GM23338 (cell line): ENCODE data around the gene CCDC183. TPM values are rescaled to one million over a fixed set of nuclear protein-coding genes. Genes with fewer than 3 reads are reported as not detected.
A peak's percentile ranks its signal among the peaks of the same experiment; 100 is the strongest.

Experiments used
- ATAC-seq: fragments of 200-7000 bp; cut with Tn5 transposase; 3 replicates; pipeline ENCODE4 v1.9.1; 2020
- DNase-seq: peaks from one replicate; pipeline ENCODE4 v3.0.0-alpha.2; 2015; ENCODE audit warnings: low spot score
- H2AFZ ChIP-seq: fragments of 200-600 bp; sonication (generic); 2 replicates; pipeline ENCODE4 v1.8.0; 2016; ENCODE audit warnings: antibody characterized with exemption, mild to moderate bottlenecking, moderate library complexity
- H3F3A ChIP-seq: fragments of 200-600 bp; sonication (generic); replicated peaks from 2 replicates; pipeline ENCODE4 v1.8.0; 2017; ENCODE audit warnings: antibody characterized with exemption, mixed run types, low read depth
- H3K27ac ChIP-seq: fragments of 200-600 bp; sonication (generic); 2 replicates; pipeline ENCODE4 v1.6.1; 2016; ENCODE audit warnings: low read depth
- H3K27me3 ChIP-seq: fragments of 200-600 bp; sonication (generic); 2 replicates; pipeline ENCODE4 v1.8.0; 2016; ENCODE audit warnings: mild to moderate bottlenecking, mixed run types, moderate library complexity; ENCODE audit not compliant: insufficient read depth
- H3K36me3 ChIP-seq: fragments of 200-600 bp; sonication (generic); 2 replicates; pipeline ENCODE4 v1.8.0; 2016; ENCODE audit warnings: mild to moderate bottlenecking; ENCODE audit not compliant: insufficient read depth
- H3K4me1 ChIP-seq: fragments of 200-600 bp; sonication (generic); 2 replicates; pipeline ENCODE4 v1.8.0; 2016; ENCODE audit warnings: mild to moderate bottlenecking, moderate library complexity; ENCODE audit not compliant: insufficient read depth
- H3K4me2 ChIP-seq: fragments of 200-600 bp; sonication (generic); 2 replicates; pipeline ENCODE4 v1.7.1; 2017; ENCODE audit warnings: mixed run types
- H3K4me3 ChIP-seq: fragments of 200-600 bp; sonication (generic); 2 replicates; pipeline ENCODE4 v1.6.1; 2016; ENCODE audit warnings: mixed run types
- H3K79me2 ChIP-seq: fragments of 200-600 bp; sonication (generic); replicated peaks from 2 replicates; pipeline ENCODE4 v1.8.0; 2017; ENCODE audit warnings: mild to moderate bottlenecking; ENCODE audit not compliant: insufficient read depth
- H3K9me2 ChIP-seq: fragments of 200-600 bp; sonication (generic); 2 replicates; pipeline ENCODE4 v1.8.0; 2017; ENCODE audit not compliant: insufficient read depth
- H4K20me1 ChIP-seq: fragments of 200-600 bp; sonication (generic); replicated peaks from 2 replicates; pipeline ENCODE4 v1.8.0; 2017; ENCODE audit warnings: mild to moderate bottlenecking; ENCODE audit not compliant: insufficient read depth
- H3K27ac Mint-ChIP-seq: 2 replicates; pipeline ENCODE4 v1.8.0; 2020; ENCODE audit warnings: inconsistent platforms, mild to moderate bottlenecking, moderate library complexity, mixed read lengths
- H3K27me3 Mint-ChIP-seq: 3 replicates; pipeline ENCODE4 v1.8.0; 2022; ENCODE audit warnings: low read depth, mild to moderate bottlenecking, moderate library complexity, mixed read lengths, inconsistent platforms; ENCODE audit not compliant: insufficient read depth, poor library complexity
- H3K36me3 Mint-ChIP-seq: 3 replicates; pipeline ENCODE4 v1.8.0; 2021; ENCODE audit warnings: low read depth, mild to moderate bottlenecking, inconsistent platforms, moderate library complexity, mixed read lengths
- H3K4me1 Mint-ChIP-seq: 3 replicates; pipeline ENCODE4 v1.8.0; 2020; ENCODE audit warnings: mild to moderate bottlenecking, inconsistent platforms, mixed read lengths
- H3K4me3 Mint-ChIP-seq: 3 replicates; pipeline ENCODE4 v1.8.0; 2021; ENCODE audit warnings: moderate library complexity, mild to moderate bottlenecking, inconsistent platforms, mixed read lengths
- H3K9me3 Mint-ChIP-seq: 3 replicates; pipeline ENCODE4 v1.8.0; 2020; ENCODE audit warnings: moderate library complexity, mild to moderate bottlenecking, inconsistent platforms, mixed read lengths
- CREB1 ChIP-seq: fragments of 250-450 bp; sonication (Bioruptor Pico); IDR thresholded peaks from 2 replicates; pipeline ENCODE4 v1.5.0; 2020; ENCODE audit warnings: low read depth, mild to moderate bottlenecking, moderate library complexity
- ETS1 ChIP-seq: IDR thresholded peaks from 2 replicates; pipeline ENCODE4 v1.6.1; 2016; ENCODE audit warnings: antibody characterized with exemption
- EZH2 ChIP-seq: fragments of 200-600 bp; sonication (generic); IDR thresholded peaks from one replicate; pipeline ENCODE4 v1.8.0; 2017; ENCODE audit warnings: antibody characterized with exemption, mild to moderate bottlenecking, low read depth; ENCODE audit not compliant: unreplicated experiment
- EZH2phosphoT487 ChIP-seq: fragments of 200-600 bp; sonication (generic); IDR thresholded peaks from one replicate; pipeline ENCODE4 v1.8.1; 2018; ENCODE audit warnings: antibody characterized with exemption; ENCODE audit not compliant: unreplicated experiment
- JUNB ChIP-seq: IDR thresholded peaks from one replicate; pipeline ENCODE4 v1.6.1; 2016; ENCODE audit warnings: antibody characterized with exemption; ENCODE audit not compliant: unreplicated experiment
- NANOG ChIP-seq: IDR thresholded peaks from 2 replicates; pipeline ENCODE4 v1.6.1; 2016; ENCODE audit warnings: antibody characterized with exemption, borderline replicate concordance
- POLR2AphosphoS5 ChIP-seq: IDR thresholded peaks from 2 replicates; pipeline ENCODE4 v1.6.1; 2016; ENCODE audit warnings: antibody characterized with exemption, low read depth
- STAT1 ChIP-seq: IDR thresholded peaks from one replicate; pipeline ENCODE4 v1.6.1; 2016; ENCODE audit warnings: antibody characterized with exemption; ENCODE audit not compliant: unreplicated experiment
- ZNF114 ChIP-seq: fragments of 250-450 bp; sonication (Bioruptor Pico); IDR thresholded peaks from 2 replicates; pipeline ENCODE4 v1.5.0; 2020; ENCODE audit warnings: mild to moderate bottlenecking, moderate library complexity
- ZNF331 ChIP-seq: fragments of 250-450 bp; sonication (Bioruptor Pico); IDR thresholded peaks from 2 replicates; pipeline ENCODE4 v1.5.0; 2020; ENCODE audit warnings: low read depth, mild to moderate bottlenecking, moderate library complexity
- ZNF462 ChIP-seq: fragments of 250-450 bp; sonication (Bioruptor Pico); IDR thresholded peaks from 2 replicates; pipeline ENCODE4 v1.5.0; 2020; ENCODE audit warnings: mild to moderate bottlenecking, moderate library complexity
- long read RNA-seq: library from polyadenylated mRNA; unstranded; transcript quantifications from one replicate; pipeline ENCODE4 v2.0.0, GENCODE V29; 2020; ENCODE audit not compliant: unreplicated experiment
- polyA plus RNA-seq: library from polyadenylated mRNA; unstranded; fragments of >200 nt; fragmentation: Nextera tagmentation; extraction: Ambion mirVana; gene quantifications from 2 replicates; pipeline ENCODE4 v1.2.1, GENCODE V29; 2016
- total RNA-seq: library from RNA; depleted of rRNA; stranded (reverse); fragments of >200 nt; shearing (Covaris generic); gene quantifications from 2 replicates; pipeline ENCODE4 v1.2.3, GENCODE V29; 2014; rRNA removed
- TF ChIP-seq, protein P1 (sequence below), 2 experiments: fragments of 200-600 bp in 1 of 2; sonication (generic) in 1 of 2; conservative IDR thresholded peaks; 2 replicates each; pipeline versions ENCODE4 v1.5.1 to v1.6.1; 2016 to 2017; ENCODE audit warnings: antibody characterized with exemption in 2 of 2, low read depth in 2 of 2, mild to moderate bottlenecking in 2 of 2, moderate library complexity in 1 of 2
- TF ChIP-seq, protein P2 (sequence below): IDR thresholded peaks from one replicate; pipeline ENCODE4 v1.6.1; 2018; ENCODE audit warnings: antibody characterized with exemption; ENCODE audit not compliant: unreplicated experiment

Gene CCDC183
- total RNA-seq (1.1 and 2.9 TPM in 2 replicates), polyA plus RNA-seq (1.2 and 1.6 TPM in 2 replicates)
- long read RNA-seq: 0 reads

DNA sequence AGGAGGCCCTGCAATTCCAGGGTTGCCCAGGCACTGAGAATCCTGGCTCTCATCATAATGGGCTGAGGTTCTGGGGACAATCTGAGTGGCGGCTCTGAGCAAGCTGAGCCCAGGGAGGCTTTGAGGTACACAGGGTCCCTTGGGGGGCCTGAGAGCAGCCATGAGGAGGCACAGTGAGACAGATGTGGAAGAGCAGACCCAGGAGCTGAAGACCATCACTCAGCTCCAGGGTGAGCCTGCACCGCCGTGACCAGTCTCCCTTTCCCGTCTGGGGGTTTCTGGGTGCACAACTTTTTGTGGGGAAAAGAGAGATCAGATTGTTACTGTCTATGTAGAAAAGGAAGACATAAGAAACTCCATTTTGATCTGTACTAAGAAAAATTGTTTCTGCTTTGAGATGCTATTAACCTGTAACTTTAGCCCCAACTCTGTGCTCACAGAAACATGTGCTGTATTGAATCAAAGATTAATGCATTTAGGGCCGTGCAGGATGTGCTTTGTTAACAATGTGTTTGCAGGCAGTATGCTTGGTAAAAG, at the start of gene CCDC183:
TSS of gene CCDC183 (plus strand) at position 101 of the 537 bp plus-strand sequence. CDS start at position 161, 60 bp downstream.
- no peaks in the 10 kb centered on the region for H3K36me3 ChIP-seq
- no peak within 1 kb of the TSS for H2AFZ ChIP-seq
- H3K27ac ChIP-seq: no peak within 1 kb of the TSS
- DNase-seq: no peak
- Mint-ChIP-seq H3K27ac (no peak within 1 kb of the TSS), H3K4me3 (peak within 1 kb of the TSS; percentile 1; the same call in 1 of the 3 replicates), H3K27me3 (peaks cover 30% of the 10 kb centered on the region), H3K9me3 (no peaks in the 10 kb centered on the region), H3K36me3 (peaks cover 8% of the 10 kb centered on the region; the same call in 2 of the 3 replicates), H3K4me1 (peaks cover 30% of the 10 kb centered on the region)
- no peaks in the 10 kb centered on the region for H3K9me2 ChIP-seq
- H3K4me1 ChIP-seq: peaks cover 21% of the 10 kb centered on the region
- peaks cover 14% of the 10 kb centered on the region for H4K20me1 ChIP-seq
- H3K79me2 ChIP-seq: 0 out of 2 replicates have a peak, but pooled peaks cover 4% of the 10 kb centered on the region
- H3K4me2 ChIP-seq: peak within 1 kb of the TSS; percentile 51; the same call in 1 of the 2 replicates
- H3K4me3 ChIP-seq: no peak within 1 kb of the TSS
- peaks cover 13% of the 10 kb centered on the region for H3K27me3 ChIP-seq
- H3F3A ChIP-seq: peaks cover 13% of the 10 kb centered on the region; the same call in 1 of the 2 replicates
- TF ChIP-seq JUNB: no peak
- TF ChIP-seq, protein P1, sequence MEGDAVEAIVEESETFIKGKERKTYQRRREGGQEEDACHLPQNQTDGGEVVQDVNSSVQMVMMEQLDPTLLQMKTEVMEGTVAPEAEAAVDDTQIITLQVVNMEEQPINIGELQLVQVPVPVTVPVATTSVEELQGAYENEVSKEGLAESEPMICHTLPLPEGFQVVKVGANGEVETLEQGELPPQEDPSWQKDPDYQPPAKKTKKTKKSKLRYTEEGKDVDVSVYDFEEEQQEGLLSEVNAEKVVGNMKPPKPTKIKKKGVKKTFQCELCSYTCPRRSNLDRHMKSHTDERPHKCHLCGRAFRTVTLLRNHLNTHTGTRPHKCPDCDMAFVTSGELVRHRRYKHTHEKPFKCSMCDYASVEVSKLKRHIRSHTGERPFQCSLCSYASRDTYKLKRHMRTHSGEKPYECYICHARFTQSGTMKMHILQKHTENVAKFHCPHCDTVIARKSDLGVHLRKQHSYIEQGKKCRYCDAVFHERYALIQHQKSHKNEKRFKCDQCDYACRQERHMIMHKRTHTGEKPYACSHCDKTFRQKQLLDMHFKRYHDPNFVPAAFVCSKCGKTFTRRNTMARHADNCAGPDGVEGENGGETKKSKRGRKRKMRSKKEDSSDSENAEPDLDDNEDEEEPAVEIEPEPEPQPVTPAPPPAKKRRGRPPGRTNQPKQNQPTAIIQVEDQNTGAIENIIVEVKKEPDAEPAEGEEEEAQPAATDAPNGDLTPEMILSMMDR (conservative IDR thresholded peaks at IDR 0.05; ENCODE audit: low read depth in 2 of 2): no peak
- no peak for TF ChIP-seq ETS1
- TF ChIP-seq ZNF331 (CRISPR knock-in tag): no peak
- TF ChIP-seq EZH2phosphoT487: no peak
- no peak for TF ChIP-seq NANOG
- TF ChIP-seq ZNF114 (CRISPR knock-in tag): no peak
- no peak for TF ChIP-seq CREB1 (CRISPR knock-in tag)
- no peak for TF ChIP-seq POLR2AphosphoS5
- TF ChIP-seq, protein P2, sequence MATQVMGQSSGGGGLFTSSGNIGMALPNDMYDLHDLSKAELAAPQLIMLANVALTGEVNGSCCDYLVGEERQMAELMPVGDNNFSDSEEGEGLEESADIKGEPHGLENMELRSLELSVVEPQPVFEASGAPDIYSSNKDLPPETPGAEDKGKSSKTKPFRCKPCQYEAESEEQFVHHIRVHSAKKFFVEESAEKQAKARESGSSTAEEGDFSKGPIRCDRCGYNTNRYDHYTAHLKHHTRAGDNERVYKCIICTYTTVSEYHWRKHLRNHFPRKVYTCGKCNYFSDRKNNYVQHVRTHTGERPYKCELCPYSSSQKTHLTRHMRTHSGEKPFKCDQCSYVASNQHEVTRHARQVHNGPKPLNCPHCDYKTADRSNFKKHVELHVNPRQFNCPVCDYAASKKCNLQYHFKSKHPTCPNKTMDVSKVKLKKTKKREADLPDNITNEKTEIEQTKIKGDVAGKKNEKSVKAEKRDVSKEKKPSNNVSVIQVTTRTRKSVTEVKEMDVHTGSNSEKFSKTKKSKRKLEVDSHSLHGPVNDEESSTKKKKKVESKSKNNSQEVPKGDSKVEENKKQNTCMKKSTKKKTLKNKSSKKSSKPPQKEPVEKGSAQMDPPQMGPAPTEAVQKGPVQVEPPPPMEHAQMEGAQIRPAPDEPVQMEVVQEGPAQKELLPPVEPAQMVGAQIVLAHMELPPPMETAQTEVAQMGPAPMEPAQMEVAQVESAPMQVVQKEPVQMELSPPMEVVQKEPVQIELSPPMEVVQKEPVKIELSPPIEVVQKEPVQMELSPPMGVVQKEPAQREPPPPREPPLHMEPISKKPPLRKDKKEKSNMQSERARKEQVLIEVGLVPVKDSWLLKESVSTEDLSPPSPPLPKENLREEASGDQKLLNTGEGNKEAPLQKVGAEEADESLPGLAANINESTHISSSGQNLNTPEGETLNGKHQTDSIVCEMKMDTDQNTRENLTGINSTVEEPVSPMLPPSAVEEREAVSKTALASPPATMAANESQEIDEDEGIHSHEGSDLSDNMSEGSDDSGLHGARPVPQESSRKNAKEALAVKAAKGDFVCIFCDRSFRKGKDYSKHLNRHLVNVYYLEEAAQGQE: no peak
- no peak for TF ChIP-seq EZH2
- TF ChIP-seq STAT1: no peak
- no peak for TF ChIP-seq ZNF462
- no peak for ATAC-seq
